Non-pigmented ciliary epithelial cell (primary cell): Measurements from ENCODE around the gene EML3.
A peak's percentile ranks its signal among the peaks of the same experiment; 100 is the strongest.
"Not testable (repeated sequence)": the region's sequence is repeated elsewhere in the genome, so short reads cannot be mapped to it uniquely, and the experiment has no call there.

Experiments used
- DNase-seq: peaks from one replicate; pipeline ENCODE4 v3.0.0-alpha.2; 2010; ENCODE audit warnings: low read depth

Gene EML3, protein sequence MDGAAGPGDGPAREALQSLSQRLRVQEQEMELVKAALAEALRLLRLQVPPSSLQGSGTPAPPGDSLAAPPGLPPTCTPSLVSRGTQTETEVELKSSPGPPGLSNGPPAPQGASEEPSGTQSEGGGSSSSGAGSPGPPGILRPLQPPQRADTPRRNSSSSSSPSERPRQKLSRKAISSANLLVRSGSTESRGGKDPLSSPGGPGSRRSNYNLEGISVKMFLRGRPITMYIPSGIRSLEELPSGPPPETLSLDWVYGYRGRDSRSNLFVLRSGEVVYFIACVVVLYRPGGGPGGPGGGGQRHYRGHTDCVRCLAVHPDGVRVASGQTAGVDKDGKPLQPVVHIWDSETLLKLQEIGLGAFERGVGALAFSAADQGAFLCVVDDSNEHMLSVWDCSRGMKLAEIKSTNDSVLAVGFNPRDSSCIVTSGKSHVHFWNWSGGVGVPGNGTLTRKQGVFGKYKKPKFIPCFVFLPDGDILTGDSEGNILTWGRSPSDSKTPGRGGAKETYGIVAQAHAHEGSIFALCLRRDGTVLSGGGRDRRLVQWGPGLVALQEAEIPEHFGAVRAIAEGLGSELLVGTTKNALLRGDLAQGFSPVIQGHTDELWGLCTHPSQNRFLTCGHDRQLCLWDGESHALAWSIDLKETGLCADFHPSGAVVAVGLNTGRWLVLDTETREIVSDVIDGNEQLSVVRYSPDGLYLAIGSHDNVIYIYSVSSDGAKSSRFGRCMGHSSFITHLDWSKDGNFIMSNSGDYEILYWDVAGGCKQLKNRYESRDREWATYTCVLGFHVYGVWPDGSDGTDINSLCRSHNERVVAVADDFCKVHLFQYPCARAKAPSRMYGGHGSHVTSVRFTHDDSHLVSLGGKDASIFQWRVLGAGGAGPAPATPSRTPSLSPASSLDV

DNA sequence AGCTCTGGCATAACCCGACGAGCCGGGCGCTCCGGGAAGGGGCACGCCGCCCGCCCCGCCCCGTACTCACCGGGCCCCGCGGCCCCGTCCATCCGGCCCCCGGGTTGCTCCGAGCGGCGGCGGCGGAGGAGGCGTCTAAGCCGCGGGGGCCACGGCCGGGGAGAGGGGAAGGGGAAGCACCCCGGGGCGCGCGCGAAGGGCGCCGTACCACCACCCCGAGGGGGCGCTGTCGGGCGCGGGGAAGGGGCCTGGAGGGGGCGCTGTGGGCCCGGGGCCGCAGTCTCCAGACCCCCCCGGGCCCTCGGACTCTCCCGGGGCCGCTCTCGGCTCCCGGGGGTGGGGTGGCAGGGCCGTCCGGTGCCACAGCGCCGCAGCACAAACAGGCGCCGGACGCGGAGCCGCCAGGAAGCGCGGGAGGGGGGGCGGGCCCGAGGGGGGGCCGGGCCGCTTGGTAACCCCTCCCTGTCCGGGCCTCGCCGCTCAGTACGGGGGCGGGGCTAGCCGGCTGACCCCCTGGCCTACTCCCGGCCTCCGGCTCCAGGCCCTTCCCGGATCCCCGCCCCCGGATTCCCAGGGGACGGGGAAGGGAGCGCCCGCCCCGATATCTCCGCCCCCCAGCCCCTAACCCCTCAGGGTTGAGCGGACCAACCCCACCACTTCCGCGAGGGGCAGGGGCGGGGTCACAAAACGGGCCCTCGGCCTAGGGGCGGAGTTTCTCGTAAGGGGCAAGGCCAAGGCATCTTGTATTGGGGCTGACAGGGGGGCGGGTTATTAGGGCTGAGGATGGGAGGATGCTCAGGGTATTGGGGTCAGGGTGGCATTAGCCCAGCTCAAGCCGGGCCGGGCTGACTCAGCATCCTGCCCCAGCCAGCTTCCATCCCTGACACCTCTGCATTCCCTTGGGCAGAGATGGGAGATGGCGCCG is at the start of gene EML3, which contains the start of gene ROM1:
EML3 (minus strand) TSS at position 410 of the 925 bp plus-strand sequence; CDS start at position 92, 318 bp downstream.
ROM1 (plus strand) TSS at position 892 of the 925 bp plus-strand sequence; CDS start at position 917, 25 bp downstream.
- DNase-seq, result no peak

DNA sequence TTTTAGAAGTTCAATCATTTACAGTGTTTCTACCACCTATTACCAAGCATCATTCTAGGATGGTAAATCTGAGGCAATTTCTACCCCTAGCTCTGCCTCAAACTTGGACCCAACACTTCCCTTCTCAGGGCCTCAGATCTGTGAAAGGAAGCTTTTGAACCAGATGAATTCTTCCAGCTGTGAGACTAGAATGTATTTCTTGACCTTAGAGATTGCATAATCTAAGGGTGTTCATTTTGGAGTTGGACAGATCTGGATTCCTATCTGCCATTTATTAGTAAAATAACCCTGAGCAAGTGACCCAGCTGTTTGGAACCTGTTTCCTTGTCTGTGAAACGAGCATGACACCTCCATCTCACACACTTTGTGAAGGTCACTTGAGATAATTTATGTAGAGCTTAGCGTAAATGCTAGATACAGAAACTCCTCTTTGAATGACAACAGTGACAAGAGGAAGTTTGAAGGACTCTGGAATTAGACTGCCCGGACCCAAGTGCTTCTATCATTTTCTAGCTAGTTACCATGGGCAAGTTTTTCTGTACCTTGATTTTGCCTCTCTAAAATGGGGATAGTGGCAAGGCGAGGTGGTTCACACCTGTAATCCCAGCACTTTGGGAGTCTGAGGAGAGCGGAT is 44.3 kb upstream of the EML3 start:
- DNase-seq, result no peak

DNA sequence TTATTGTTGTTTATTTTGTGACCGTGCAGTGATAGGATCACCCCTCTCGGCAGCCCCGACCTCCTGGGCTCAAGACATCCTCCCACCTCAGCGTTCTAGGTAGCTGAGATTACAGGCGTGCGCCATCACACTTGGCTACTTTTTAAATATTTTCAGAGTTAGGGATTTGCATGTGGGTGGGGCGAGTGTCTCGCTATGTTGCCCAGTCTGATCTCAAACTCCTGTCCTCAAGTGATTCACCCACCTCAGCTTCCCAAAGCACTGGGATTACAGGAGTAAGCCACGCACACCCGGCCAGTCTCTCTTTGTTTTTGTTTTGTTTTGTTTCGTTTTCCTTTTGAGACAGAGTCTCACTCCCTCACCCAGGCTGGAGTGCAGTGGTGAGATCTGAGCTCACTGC is 41.7 kb upstream of the EML3 start:
- no peak for DNase-seq

DNA sequence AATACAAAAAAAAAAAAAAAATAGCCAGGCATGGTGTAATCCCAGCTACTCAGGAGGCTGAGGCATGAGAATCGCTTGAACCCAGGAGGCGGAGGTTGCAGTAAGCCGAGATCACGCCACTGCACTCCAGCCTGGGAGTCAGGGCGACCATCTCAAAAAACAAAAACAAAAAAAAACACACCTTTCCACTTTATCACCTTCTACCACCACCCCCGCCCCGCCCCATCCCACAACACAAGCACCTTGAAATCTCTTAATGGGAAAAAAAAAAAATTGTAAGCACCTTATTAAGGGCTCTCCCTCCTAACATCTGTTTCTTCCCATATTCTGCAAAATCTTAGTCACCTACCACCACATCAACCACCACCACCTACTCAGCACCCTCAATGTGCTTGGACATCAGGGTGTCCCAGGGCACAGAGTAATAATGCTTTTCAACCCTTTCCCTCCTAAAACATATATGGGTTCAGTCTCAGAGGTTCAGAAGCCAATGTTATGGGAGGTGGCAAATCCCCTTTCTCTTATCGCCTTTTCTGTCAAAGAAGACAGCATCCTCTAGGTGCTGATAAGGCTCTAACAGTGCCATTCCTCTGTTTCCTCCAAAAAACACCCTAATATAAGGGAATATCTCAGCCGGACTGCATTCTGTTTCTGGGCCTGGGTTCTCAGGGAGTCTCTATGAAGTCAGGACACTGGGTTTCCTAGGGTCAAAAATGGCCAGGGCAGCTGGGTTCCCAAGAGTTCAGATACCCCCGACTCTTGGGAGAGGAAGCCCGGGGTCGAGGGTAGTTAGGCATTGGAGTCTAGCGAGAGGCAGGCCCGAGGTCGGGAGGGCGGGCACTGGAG is 39.8 kb upstream of the EML3 start:
- no peak for DNase-seq

DNA sequence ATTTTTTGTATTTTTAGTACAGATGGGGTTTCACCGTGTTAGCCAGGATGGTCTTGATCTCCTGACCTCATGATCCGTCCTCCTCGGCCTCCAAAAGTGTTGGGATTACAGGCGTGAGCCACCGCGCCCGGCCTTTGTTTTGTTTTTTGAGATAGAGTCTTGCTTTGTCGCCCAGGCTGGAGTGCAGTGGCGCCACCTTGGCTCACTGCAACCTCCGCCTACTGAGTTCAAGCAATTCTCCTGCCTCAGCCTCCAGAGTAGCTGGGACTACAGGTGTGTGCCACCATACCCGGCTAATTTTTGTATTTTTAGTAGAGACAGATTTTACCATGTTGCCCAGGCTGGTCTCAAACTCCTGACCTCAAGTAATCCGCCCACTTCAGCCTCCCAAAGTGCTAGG is 37.7 kb upstream of the EML3 start:
- DNase-seq, result not testable (repeated sequence)

DNA sequence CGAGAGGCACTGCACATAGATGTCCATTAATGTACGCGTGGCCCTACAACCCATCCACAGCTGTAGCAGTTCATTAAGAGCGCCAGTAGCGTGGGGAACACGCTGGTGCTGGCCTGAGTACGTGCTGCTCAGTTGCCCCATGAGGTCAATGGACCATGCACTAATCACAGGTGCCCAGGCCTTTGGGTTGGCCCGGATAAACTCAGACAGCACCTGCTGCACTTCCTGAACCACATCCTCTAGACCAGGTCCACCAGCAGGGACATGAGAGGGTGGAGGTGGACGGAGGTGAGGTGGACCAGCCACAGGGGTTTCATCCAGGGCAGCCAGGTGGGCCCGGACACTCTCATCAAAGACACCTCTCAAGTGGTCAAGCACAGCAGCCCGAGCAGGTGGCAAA is 36.9 kb upstream of the EML3 start:
- no peak for DNase-seq

DNA sequence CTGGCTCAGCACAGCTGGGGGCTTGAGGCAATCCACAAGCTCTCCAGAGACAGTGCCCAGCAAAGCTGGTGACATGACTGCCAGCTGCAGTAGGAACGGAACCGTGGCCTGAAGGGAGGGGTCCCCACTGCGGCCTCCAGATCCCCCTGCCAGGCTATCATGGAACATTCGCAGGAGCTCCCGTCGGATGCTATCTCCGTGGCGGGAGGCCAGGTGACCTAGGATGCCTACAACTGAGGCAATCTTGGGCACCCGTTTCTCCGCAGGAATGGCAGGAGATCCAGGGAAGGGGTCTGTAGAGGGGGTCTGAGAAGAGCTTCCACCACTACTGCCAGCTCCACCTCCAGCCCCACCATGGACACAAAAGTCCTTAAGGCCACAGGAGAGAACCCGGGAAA is 36.4 kb upstream of the EML3 start:
- no peak for DNase-seq

DNA sequence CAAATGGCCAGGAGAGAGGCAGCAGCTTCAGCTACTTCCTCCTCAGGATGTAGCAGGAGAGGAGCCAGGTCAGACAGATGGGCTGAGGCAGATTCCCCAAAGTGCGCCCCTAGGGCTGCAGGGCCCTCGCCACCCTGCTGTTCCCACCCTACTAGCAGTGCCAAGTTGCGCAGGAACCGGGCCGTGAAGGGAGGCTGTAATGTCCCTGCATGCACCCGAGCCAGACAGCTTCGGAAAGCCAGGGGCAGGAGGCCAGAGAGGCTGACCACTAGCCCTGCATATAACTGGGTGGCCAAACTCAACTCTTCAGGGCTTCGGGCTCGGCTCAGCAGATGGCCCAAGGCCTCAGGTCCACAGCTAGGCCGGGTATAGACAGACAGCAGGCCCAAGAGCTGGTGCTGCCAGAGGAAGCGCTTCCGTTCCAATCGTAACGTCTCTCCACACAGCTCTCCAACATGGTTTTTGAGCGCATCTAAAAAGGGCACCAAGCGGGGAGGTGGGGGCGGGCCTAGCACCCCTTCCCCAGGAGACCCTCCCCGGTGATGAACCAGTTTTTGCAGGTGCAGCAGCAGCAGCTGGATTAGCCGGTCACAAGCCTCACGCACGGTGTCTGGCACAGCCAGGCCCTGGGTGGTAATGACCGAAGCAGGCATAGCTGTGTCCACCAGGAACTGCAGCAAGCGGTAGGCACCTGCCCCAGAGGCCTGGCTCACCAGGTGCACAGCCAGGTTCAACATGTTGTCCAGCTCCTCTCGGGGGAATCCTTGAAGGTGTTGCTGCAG is 35.8 kb upstream of the EML3 start:
- no peak for DNase-seq

DNA sequence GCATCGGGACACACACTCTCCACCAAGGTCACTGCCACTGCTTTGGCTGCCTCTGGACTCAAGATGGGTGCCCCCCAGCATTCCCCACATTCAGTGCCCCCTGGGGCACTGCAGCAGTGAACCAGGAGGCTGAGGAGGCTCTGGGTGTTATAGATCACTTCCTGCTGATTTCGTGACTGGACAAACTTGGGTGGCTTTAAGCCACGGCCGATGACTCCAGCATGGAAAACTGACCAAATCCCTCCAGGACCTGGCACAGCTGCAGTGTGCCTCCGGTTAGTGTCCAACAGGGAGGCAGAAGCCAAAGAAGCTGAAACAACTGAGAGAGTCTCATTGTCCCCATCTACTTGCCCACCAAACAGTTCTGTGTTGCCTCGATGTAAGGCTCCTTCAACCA is 35.0 kb upstream of the EML3 start:
- no peak for DNase-seq

DNA sequence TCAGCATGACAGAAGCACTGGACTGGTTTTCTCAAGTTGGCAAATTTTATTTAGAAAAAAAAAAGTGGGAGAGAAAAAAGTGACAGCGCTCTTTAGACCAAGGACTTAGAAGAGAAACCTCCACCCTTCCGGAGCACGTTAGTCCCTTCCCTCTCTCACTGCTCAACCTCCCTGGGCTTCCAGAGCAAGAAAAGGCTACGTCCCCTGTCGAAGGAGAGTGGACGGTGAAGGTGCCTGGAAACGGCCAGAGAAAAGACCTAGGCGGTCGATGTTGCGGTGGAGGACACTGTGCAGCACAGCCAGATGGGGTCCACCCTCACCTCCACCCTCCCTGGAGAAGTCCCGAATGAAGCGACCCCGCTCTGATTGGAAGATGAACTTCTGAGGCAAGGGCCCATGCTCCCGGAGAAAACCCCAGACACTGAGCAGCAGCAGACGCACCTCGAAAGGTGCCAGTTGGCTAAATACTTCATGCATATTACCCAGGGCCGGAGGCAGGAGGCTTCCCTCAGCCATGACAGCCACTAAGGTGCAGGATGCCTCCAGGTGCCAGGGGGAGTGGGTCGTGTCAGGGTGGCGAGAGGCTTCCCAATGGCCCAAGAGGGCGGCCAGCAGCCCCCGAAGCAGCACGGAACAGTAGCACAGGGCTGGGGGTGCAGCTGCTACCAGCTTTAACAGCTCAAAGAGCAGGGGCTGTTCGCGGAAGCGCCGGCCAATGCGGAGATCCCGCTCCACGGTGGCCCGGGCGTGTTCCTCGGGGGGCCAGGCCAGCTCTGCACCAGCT is 34.4 kb upstream of the EML3 start:
- no peak for DNase-seq

DNA sequence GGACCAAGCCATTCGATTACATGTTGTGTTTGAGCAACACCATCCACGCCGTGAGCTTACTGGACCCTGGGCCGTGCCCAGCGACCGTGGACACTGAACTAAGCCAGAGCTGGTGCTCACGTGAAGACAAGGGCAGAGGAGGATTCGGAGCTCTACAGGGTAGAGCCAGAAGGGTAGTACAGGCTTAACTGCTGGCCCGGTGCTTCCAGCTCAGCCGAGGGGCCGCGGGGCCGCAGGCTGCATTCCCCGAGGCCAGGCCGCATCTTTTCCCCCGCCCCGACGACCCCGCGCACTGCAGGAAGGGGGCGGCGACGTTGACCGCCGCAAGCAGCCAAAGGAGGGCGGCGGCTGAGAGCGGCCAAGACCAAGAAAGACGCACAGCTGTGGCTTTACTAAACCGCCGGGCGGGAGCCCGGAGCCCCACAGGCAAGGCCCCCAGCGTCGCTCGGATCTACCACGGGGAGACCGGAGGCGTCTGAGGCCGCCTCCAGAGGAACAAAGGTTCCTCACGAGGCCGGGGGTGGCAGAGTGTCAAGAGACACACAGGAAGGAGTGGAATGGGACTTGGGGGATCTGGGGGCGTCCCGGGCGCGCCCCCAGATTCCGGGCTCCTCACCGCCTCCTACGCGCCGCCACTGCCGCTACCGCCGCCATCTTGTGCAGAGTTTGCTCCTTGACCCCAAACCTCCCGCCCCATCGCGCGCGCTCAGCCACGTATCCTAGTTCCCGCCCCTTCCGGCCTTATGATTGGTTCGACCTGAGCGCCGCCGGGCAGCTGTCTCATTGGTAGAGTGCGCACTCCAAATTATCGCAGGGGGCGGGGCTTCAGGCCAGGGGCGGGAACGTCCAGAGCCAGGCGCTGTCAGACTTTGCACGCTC is 33.6 kb upstream of the EML3 start, which contains the start of gene GANAB:
GANAB (minus strand) TSS at position 668 of the 879 bp plus-strand sequence; CDS start at position 654, 14 bp downstream.
- DNase-seq, result peak; percentile 86

DNA sequence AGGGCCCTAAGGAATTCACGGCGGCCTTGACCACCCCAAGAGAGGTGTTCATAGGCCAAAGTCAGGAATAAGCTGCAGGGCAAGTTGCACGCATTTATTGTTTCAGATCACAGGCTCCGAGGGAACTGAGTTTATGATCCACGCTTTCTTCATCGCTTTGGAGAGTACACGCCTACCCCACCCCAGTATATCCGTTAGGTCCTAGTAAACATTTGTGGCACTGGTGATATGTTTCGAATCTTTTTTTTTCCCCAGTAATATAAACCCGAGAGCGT is 33.0 kb upstream of the EML3 start:
- no peak for DNase-seq

DNA sequence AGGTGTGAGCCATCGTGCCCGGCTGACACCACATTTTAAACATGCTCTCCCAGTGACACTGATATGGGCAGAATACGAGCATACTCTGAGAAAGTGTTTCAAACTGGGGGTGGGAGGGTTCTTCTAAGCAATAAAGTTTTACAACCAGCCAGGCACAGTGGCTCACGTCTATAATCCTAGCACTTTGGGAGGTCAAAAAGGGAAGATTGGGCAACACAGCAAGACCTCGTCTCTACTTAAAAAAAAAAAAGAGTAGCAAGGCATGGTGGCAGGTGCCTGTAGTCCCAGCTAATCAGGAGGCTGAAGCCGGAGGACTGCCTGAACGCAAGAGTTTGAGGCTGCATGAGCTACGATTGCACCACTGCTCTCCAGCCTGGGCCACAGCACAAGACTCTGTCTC is 31.6 kb upstream of the EML3 start:
- no peak for DNase-seq

DNA sequence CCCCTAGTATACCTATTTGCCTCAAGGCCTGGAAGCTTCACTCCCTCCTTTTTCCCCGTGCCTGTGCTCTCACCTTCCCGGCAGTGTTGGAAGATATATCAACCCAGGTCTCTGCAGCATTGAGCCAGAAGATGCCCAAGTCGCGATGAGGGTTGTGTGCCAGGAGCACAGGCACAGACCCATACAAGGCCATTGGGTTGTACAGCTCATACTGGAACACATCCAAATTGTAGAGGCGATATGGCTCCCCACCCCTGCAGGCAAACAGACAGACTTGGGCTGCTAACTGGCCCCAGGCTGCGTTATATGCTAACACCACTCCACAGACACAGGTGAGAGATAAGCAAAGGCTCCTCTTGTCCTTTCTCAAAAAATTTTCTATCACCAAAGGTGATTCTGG is 19.9 kb upstream of the EML3 start:
- DNase-seq, result no peak

DNA sequence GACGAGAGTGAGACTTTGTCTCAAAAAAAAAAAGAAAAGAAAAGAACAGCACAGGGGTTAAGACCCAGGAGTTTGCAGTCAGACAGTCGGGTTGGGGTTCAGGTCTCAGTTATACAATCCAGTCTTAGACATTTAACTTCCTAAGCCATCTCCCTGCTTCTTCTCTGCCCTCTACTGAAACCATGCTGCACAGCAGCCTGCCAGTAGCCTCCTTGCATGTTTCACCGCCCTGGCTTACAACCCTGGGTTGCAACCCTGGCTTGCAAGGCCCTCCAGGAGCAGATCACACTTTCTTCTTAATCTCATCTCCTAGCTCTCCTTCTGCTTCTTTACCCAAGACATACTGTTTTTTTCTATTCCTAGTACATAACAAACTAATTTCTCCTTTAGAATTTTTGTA is 15.1 kb upstream of the EML3 start:
- no peak for DNase-seq

DNA sequence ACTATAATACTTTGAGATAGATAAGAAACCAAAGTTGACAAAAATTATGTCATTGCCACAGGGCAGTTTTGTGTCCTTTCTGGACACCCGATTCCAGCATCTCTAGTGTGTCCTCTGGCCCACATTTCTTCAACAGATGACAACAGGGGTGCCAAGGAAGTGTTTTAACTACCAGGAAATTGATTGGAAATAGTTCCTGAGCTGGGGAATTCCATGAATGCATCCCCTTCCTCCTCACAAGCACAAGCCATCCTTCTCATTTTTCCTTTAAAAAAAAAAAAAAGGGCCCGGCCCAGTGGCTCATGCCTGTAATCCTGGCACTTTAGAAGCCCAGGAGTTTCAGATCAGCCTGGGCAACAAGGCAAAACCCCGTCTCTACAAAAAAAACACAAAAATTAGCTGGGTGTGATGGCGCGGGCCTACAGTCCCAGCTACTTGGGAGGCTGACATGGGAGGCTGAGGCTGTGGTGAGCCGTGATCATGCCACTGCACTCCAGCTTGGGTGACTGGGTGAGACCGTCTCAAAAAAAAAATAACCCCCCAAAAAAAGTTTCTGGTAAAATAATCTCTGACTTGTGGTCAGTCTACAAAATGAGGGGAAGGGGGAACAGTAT is 10.0 kb upstream of the EML3 start:
- DNase-seq, result no peak
